ENCODE measurements around the gene PLIN3. TPM values are rescaled to one million over a fixed set of nuclear protein-coding genes. Genes with fewer than 3 reads are reported as not detected.
A peak's percentile ranks its signal among the peaks of the same experiment; 100 is the strongest.
"Not testable (repeated sequence)": the region's sequence is repeated elsewhere in the genome, so short reads cannot be mapped to it uniquely, and the experiment has no call there.

The PLIN3 gene
- total and polyA plus RNA-seq, 2 donors (not counting 1 experiment from before 2014, with no cell fraction given) = 133 to 191 TPM

GRCh38 chr19:4891066-4891465 is 23.6 kb upstream of the PLIN3 start:
- Histone ChIP-seq H3K4me3 (replicated peaks in 1 of 4; ENCODE audit: control extremely low read depth in 1 of 4, insufficient read depth in 1 of 4, low read depth in 3 of 4, low read length in 4 of 4) (no peak overlapping the region), H3K36me3 (ENCODE audit: control insufficient read depth, insufficient read depth, low read length) (no peaks in the 10 kb centered on the region), H2AFZ (ENCODE audit: low read length) (no peak overlapping the region), H3K9me3 (ENCODE audit: control insufficient read depth, insufficient read depth, low read depth, low read length) (no peaks in the 10 kb centered on the region), H3K4me1 (ENCODE audit: control insufficient read depth, extremely low read depth, insufficient read depth, low read length) (no peaks in the 10 kb centered on the region), H3K27ac (ENCODE audit: insufficient read depth, low read length) (no peak overlapping the region), H3K79me2 (ENCODE audit: control insufficient read depth, insufficient read depth, low read length) (no peaks in the 10 kb centered on the region), H3K4me2 (ENCODE audit: extremely low read depth, insufficient read depth, low read length) (no peak overlapping the region), H3K27me3 (ENCODE audit: control insufficient read depth, insufficient read depth, low read length) (no peaks in the 10 kb centered on the region), H3K9ac (ENCODE audit: insufficient read depth, low read length) (no peak overlapping the region), H4K20me1 (ENCODE audit: control insufficient read depth, extremely low read depth, insufficient read depth, low read length) (no peaks in the 10 kb centered on the region)
- no peak for DNase-seq (ENCODE audit: low read depth in 2 of 2)
- TF ChIP-seq EZH2 (IDR thresholded peaks at IDR 0.05; ENCODE audit: low read length, missing control alignments) (no peak), CTCF (conservative IDR thresholded peaks at IDR 0.05 in 1 of 2, IDR thresholded peaks at IDR 0.05 in 1 of 2; ENCODE audit: low read depth in 1 of 2, low read length in 2 of 2) (no peak)

GRCh38 chr19:4889034-4889815 is 21.8 kb upstream of the PLIN3 start:
- H2AFZ ChIP-seq (ENCODE audit: low read length) = no peak overlapping the region
- H3K4me3 ChIP-seq (replicated peaks in 1 of 4; ENCODE audit: control extremely low read depth in 1 of 4, insufficient read depth in 1 of 4, low read depth in 3 of 4, low read length in 4 of 4) = no peak overlapping the region
- no peaks in the 10 kb centered on the region for H3K9me3 ChIP-seq (ENCODE audit: control insufficient read depth, insufficient read depth, low read depth, low read length)
- H3K36me3 ChIP-seq (ENCODE audit: control insufficient read depth, insufficient read depth, low read length) = no peaks in the 10 kb centered on the region
- TF ChIP-seq EZH2 (IDR thresholded peaks at IDR 0.05; ENCODE audit: low read length, missing control alignments) (no peak), CTCF (conservative IDR thresholded peaks at IDR 0.05 in 1 of 2, IDR thresholded peaks at IDR 0.05 in 1 of 2; ENCODE audit: low read depth in 1 of 2, low read length in 2 of 2) (no peak)
- no peak overlapping the region for H3K4me2 ChIP-seq (ENCODE audit: extremely low read depth, insufficient read depth, low read length)
- H3K79me2 ChIP-seq (ENCODE audit: control insufficient read depth, insufficient read depth, low read length) = no peaks in the 10 kb centered on the region
- H3K9ac ChIP-seq (ENCODE audit: insufficient read depth, low read length) = no peak overlapping the region
- no peak overlapping the region for H3K27ac ChIP-seq (ENCODE audit: insufficient read depth, low read length)
- H3K27me3 ChIP-seq (ENCODE audit: control insufficient read depth, insufficient read depth, low read length) = no peaks in the 10 kb centered on the region
- DNase-seq (ENCODE audit: low read depth in 2 of 2) = peak in 1 of 2 donors; percentile 75
- H4K20me1 ChIP-seq (ENCODE audit: control insufficient read depth, extremely low read depth, insufficient read depth, low read length) = no peaks in the 10 kb centered on the region
- H3K4me1 ChIP-seq (ENCODE audit: control insufficient read depth, extremely low read depth, insufficient read depth, low read length) = no peaks in the 10 kb centered on the region

- H3K4me2 ChIP-seq (ENCODE audit: extremely low read depth, insufficient read depth, low read length); H3K4me3 ChIP-seq (replicated peaks in 1 of 4; ENCODE audit: control extremely low read depth in 1 of 4, insufficient read depth in 1 of 4, low read depth in 3 of 4, low read length in 4 of 4); DNase-seq (ENCODE audit: low read depth in 2 of 2); H4K20me1 ChIP-seq (ENCODE audit: control insufficient read depth, extremely low read depth, insufficient read depth, low read length); H2AFZ ChIP-seq (ENCODE audit: low read length); H3K36me3 ChIP-seq (ENCODE audit: control insufficient read depth, insufficient read depth, low read length); H3K9ac ChIP-seq (ENCODE audit: insufficient read depth, low read length); H3K27me3 ChIP-seq (ENCODE audit: control insufficient read depth, insufficient read depth, low read length); H3K9me3 ChIP-seq (ENCODE audit: control insufficient read depth, insufficient read depth, low read depth, low read length); H3K79me2 ChIP-seq (ENCODE audit: control insufficient read depth, insufficient read depth, low read length); H3K4me1 ChIP-seq (ENCODE audit: control insufficient read depth, extremely low read depth, insufficient read depth, low read length); H3K27ac ChIP-seq (ENCODE audit: insufficient read depth, low read length): not testable (repeated sequence)
Measured at GRCh38 chr19:4887803-4888202, 20.3 kb upstream of the PLIN3 start.

- not testable (repeated sequence) for H4K20me1 ChIP-seq (ENCODE audit: control insufficient read depth, extremely low read depth, insufficient read depth, low read length); H2AFZ ChIP-seq (ENCODE audit: low read length); H3K36me3 ChIP-seq (ENCODE audit: control insufficient read depth, insufficient read depth, low read length); H3K27ac ChIP-seq (ENCODE audit: insufficient read depth, low read length); H3K27me3 ChIP-seq (ENCODE audit: control insufficient read depth, insufficient read depth, low read length); H3K9ac ChIP-seq (ENCODE audit: insufficient read depth, low read length); H3K4me1 ChIP-seq (ENCODE audit: control insufficient read depth, extremely low read depth, insufficient read depth, low read length); H3K79me2 ChIP-seq (ENCODE audit: control insufficient read depth, insufficient read depth, low read length); H3K4me2 ChIP-seq (ENCODE audit: extremely low read depth, insufficient read depth, low read length); H3K9me3 ChIP-seq (ENCODE audit: control insufficient read depth, insufficient read depth, low read depth, low read length); DNase-seq (ENCODE audit: low read depth in 2 of 2); H3K4me3 ChIP-seq (replicated peaks in 1 of 4; ENCODE audit: control extremely low read depth in 1 of 4, insufficient read depth in 1 of 4, low read depth in 3 of 4, low read length in 4 of 4)
Measured at GRCh38 chr19:4884993-4885392, 17.5 kb upstream of the PLIN3 start.

- not testable (repeated sequence) for H4K20me1 ChIP-seq (ENCODE audit: control insufficient read depth, extremely low read depth, insufficient read depth, low read length); DNase-seq (ENCODE audit: low read depth in 2 of 2); H3K79me2 ChIP-seq (ENCODE audit: control insufficient read depth, insufficient read depth, low read length); H3K27me3 ChIP-seq (ENCODE audit: control insufficient read depth, insufficient read depth, low read length); H3K9ac ChIP-seq (ENCODE audit: insufficient read depth, low read length); H3K4me1 ChIP-seq (ENCODE audit: control insufficient read depth, extremely low read depth, insufficient read depth, low read length); H3K4me2 ChIP-seq (ENCODE audit: extremely low read depth, insufficient read depth, low read length); H2AFZ ChIP-seq (ENCODE audit: low read length); H3K4me3 ChIP-seq (replicated peaks in 1 of 4; ENCODE audit: control extremely low read depth in 1 of 4, insufficient read depth in 1 of 4, low read depth in 3 of 4, low read length in 4 of 4); H3K36me3 ChIP-seq (ENCODE audit: control insufficient read depth, insufficient read depth, low read length); H3K27ac ChIP-seq (ENCODE audit: insufficient read depth, low read length); H3K9me3 ChIP-seq (ENCODE audit: control insufficient read depth, insufficient read depth, low read depth, low read length)
Measured at GRCh38 chr19:4882874-4883273, 15.4 kb upstream of the PLIN3 start.
